Brain microvascular endothelial cell (primary cell): Measurements from ENCODE around the gene FAM124B.

Experiments
- DNase-seq: peaks from one replicate; pipeline ENCODE4 v3.0.0-alpha.2; 2020
- H3K27ac ChIP-seq: fragments of 250-450 bp; sonication (Bioruptor Pico); 2 replicates; pipeline ENCODE4 v1.5.1; 2020; ENCODE audit warnings: mild to moderate bottlenecking, moderate library complexity
- H3K27me3 ChIP-seq: fragments of 250-450 bp; sonication (Bioruptor Pico); replicated peaks from 2 replicates; pipeline ENCODE4 v1.5.1; 2020; ENCODE audit warnings: mild to moderate bottlenecking
- H3K36me3 ChIP-seq: fragments of 250-450 bp; sonication (Bioruptor Pico); replicated peaks from 2 replicates; pipeline ENCODE4 v1.5.1; 2020; ENCODE audit warnings: mild to moderate bottlenecking
- H3K4me3 ChIP-seq: 2 replicates; pipeline ENCODE4 v1.5.1; 2011; ENCODE audit warnings: low read depth, mild to moderate bottlenecking, control low read depth, low read length, moderate library complexity
- CTCF ChIP-seq: IDR thresholded peaks from 2 replicates; pipeline ENCODE4 v1.5.1; 2011; ENCODE audit warnings: low read depth, mild to moderate bottlenecking, moderate library complexity, low read length, control low read depth, inconsistent platforms; ENCODE audit errors: missing control alignments
- in situ Hi-C: cut with HindIII; loops from 2 replicates; pipeline ENCODE4 v1.10.0; 2017; ENCODE audit warnings: low sequenced_read_pairs, low pct_ligation_motif_present

The FAM124B gene

DNA sequence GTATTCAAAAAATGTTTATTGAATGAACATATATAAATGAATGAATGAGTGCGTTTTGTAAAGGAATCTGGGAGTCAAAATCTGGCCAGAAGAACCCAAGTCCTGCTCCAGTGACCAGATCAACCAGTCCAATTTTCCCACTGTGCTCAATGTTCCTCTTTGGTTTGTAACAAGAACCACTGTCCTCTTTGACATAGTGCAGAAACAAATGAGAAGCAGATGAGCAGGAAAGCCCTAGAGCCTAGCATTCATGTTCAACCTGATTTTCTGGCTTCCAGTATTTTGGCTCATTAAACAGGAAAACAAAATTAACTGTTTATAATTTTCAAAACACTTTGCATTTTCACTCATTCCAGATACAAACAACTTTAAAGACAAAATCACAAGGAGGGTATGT lies 23.2 kb downstream of the FAM124B start:
- in situ Hi-C loops: no loop called here
- no peaks in the 10 kb centered on the region for H3K36me3 ChIP-seq
- H3K27me3 ChIP-seq: no peaks in the 10 kb centered on the region
- no peak overlapping the region for H3K27ac ChIP-seq
- no peak overlapping the region for H3K4me3 ChIP-seq
- no peak for TF ChIP-seq CTCF
- DNase-seq: no peak

DNA sequence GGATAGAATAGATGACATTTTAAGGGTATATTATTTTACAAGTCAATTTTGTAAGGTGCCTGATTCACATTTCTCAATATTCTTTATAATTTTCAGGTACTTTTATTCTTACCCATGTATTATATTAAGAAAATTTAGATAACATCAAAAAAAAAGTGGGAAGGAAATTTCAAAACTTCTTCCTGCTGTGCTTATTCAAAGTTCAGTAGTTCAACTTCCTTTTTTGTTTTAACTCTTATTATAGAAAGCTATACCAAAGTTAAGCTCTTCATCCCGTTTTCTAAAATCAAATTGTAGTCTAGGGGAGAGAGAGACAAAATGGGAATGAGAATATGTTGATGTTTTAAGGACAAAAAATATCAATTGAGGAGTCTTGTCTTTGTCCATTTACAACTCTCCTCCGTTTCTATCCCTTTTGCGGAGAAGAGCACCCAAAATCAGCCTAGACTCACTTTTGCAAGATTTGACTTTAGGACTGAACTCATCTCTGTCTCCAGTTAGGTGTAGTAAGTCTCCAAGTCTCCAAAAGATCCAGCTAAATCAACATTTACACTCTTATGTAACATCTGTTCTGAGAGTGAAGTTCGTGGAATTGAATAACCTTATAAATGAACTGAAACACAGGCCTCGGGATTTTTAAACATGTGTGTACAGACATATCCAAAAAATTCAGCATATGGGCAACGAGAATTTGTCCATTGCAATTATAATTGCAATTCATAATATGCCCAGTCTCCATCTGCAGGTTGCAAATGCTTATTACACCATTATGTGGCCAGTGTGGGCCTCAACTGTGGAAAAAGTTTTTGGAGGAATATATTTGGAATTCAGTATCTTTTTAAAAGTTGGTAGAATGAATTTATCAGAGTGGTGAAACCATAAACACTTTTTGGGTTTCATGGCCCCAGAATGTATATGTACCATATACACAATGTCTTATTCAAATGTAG lies 23.9 kb downstream of the FAM124B start:
- no peaks in the 10 kb centered on the region for H3K27me3 ChIP-seq
- TF ChIP-seq CTCF: peak; percentile 39
- no peak overlapping the region for H3K4me3 ChIP-seq
- H3K27ac ChIP-seq: no peak overlapping the region
- DNase-seq: no peak
- in situ Hi-C loops: no loop called here
- no peaks in the 10 kb centered on the region for H3K36me3 ChIP-seq

- Histone ChIP-seq H3K27me3 (no peaks in the 10 kb centered on the region), H3K27ac (no peak overlapping the region), H3K36me3 (no peaks in the 10 kb centered on the region), H3K4me3 (no peak overlapping the region)
- no peak for DNase-seq
- in situ Hi-C loops: no loop called here
- TF ChIP-seq CTCF: no peak
Measured at GRCh38 chr2:224372641-224373040, 29.3 kb downstream of the FAM124B start.

GRCh38 chr2:224369028-224369632 lies 32.8 kb downstream of the FAM124B start:
- peak; percentile 60 for TF ChIP-seq CTCF
- Histone ChIP-seq H3K27me3 (no peaks in the 10 kb centered on the region), H3K4me3 (no peak overlapping the region), H3K27ac (no peak overlapping the region), H3K36me3 (no peaks in the 10 kb centered on the region)
- in situ Hi-C loops: no loop called here
- peak; percentile 20 for DNase-seq

GRCh38 chr2:224366267-224366844 lies 35.6 kb downstream of the FAM124B start:
- Histone ChIP-seq H3K27ac (no peak overlapping the region), H3K27me3 (no peaks in the 10 kb centered on the region), H3K4me3 (no peak overlapping the region), H3K36me3 (no peaks in the 10 kb centered on the region)
- TF ChIP-seq CTCF: no peak
- no peak for DNase-seq
- in situ Hi-C loops: no loop called here
